Osteocyte (in vitro differentiated cells): Measurements from ENCODE around the gene ERAS. TPM values are rescaled to one million over a fixed set of nuclear protein-coding genes. Genes with fewer than 3 reads are reported as not detected.
"Not testable (repeated sequence)": the region's sequence is repeated elsewhere in the genome, so short reads cannot be mapped to it uniquely, and the experiment has no call there.

Experiments used
- DNase-seq: peaks from one replicate; pipeline ENCODE4 v3.0.0; 2021; ENCODE audit warnings: mixed read lengths; ENCODE audit not compliant: unreplicated experiment; ENCODE audit errors: extremely low spot score
- H3K27ac Mint-ChIP-seq: one replicate; pipeline ENCODE4 v1.8.0; 2021; ENCODE audit warnings: mild to moderate bottlenecking, mixed read lengths; ENCODE audit not compliant: unreplicated experiment
- H3K27me3 Mint-ChIP-seq: one replicate; pipeline ENCODE4 v1.8.0; 2021; ENCODE audit warnings: mixed read lengths; ENCODE audit not compliant: unreplicated experiment
- H3K36me3 Mint-ChIP-seq: one replicate; pipeline ENCODE4 v1.8.0; 2021; ENCODE audit warnings: mixed read lengths; ENCODE audit not compliant: unreplicated experiment
- H3K4me1 Mint-ChIP-seq: one replicate; pipeline ENCODE4 v1.8.0; 2021; ENCODE audit warnings: mixed read lengths; ENCODE audit not compliant: unreplicated experiment
- H3K4me3 Mint-ChIP-seq: one replicate; pipeline ENCODE4 v1.8.0; 2021; ENCODE audit warnings: mild to moderate bottlenecking, moderate library complexity, mixed read lengths; ENCODE audit not compliant: unreplicated experiment
- H3K9me3 Mint-ChIP-seq: one replicate; pipeline ENCODE4 v1.8.0; 2021; ENCODE audit warnings: mixed read lengths; ENCODE audit not compliant: unreplicated experiment
- CTCF ChIP-seq: fragments of 200-600 bp; sonication (generic); IDR thresholded peaks from 2 replicates; pipeline ENCODE4 v1.5.0; 2021; ENCODE audit warnings: antibody characterized with exemption, mild to moderate bottlenecking, moderate library complexity
- total RNA-seq: library from RNA; stranded (reverse); gene quantifications from 2 replicates; pipeline ENCODE4 v1.2.1, GENCODE V29; 2021

The ERAS gene
- total RNA-seq, 1 donor from 2014 or later: not detected

- DNase-seq: no peak
- Mint-ChIP-seq H3K4me3 (no peak overlapping the region), H3K9me3 (peaks cover 6% of the 10 kb centered on the region), H3K4me1 (no peaks in the 10 kb centered on the region), H3K36me3 (no peaks in the 10 kb centered on the region), H3K27ac (no peak overlapping the region), H3K27me3 (peaks cover 4% of the 10 kb centered on the region)
- no peak for TF ChIP-seq CTCF
These were observed 22.5 kb downstream of the ERAS start for GRCh38 chrX:48848847-48849246.

GRCh38 chrX:48852857-48853256 is 26.5 kb downstream of the ERAS start:
- Mint-ChIP-seq H3K27ac (no peak overlapping the region), H3K4me3 (no peak overlapping the region), H3K4me1 (no peaks in the 10 kb centered on the region), H3K9me3 (peaks cover 11% of the 10 kb centered on the region), H3K27me3 (peaks cover 19% of the 10 kb centered on the region), H3K36me3 (no peaks in the 10 kb centered on the region)
- no peak for DNase-seq
- no peak for TF ChIP-seq CTCF

- H3K4me3 Mint-ChIP-seq, H3K4me1 Mint-ChIP-seq, H3K36me3 Mint-ChIP-seq, H3K27ac Mint-ChIP-seq, DNase-seq: not testable (repeated sequence)
- Mint-ChIP-seq H3K9me3 (peaks cover 11% of the 10 kb centered on the region), H3K27me3 (peaks cover 19% of the 10 kb centered on the region)
These were observed 27.2 kb downstream of the ERAS start for GRCh38 chrX:48853494-48853893.

- not testable (repeated sequence) for H3K36me3 Mint-ChIP-seq, H3K4me1 Mint-ChIP-seq, H3K27ac Mint-ChIP-seq, DNase-seq, H3K4me3 Mint-ChIP-seq
- H3K9me3 Mint-ChIP-seq: peaks cover 11% of the 10 kb centered on the region
- peaks cover 15% of the 10 kb centered on the region for H3K27me3 Mint-ChIP-seq
These were observed 27.9 kb downstream of the ERAS start for GRCh38 chrX:48854121-48854804.

- no peaks in the 10 kb centered on the region for H3K36me3 Mint-ChIP-seq
- no peak for DNase-seq
- peak; percentile 29 for TF ChIP-seq CTCF
- peaks cover 11% of the 10 kb centered on the region for H3K9me3 Mint-ChIP-seq
- no peaks in the 10 kb centered on the region for H3K4me1 Mint-ChIP-seq
- peaks cover 15% of the 10 kb centered on the region for H3K27me3 Mint-ChIP-seq
- H3K27ac Mint-ChIP-seq: no peak overlapping the region
- H3K4me3 Mint-ChIP-seq: no peak overlapping the region
These were observed 28.6 kb downstream of the ERAS start for GRCh38 chrX:48854898-48855297.

- no peak for TF ChIP-seq CTCF
- H3K9me3 Mint-ChIP-seq: peaks cover 8% of the 10 kb centered on the region
- no peak overlapping the region for H3K4me3 Mint-ChIP-seq
These were observed 37.9 kb downstream of the ERAS start for GRCh38 chrX:48864210-48864609.

GRCh38 chrX:48872017-48872416 is 45.7 kb downstream of the ERAS start:
- DNase-seq, H3K27ac Mint-ChIP-seq, H3K9me3 Mint-ChIP-seq: not testable (repeated sequence)

More at GRCh38 chrX:48864210-48864609, 37.9 kb downstream of the ERAS start:
- no peaks in the 10 kb centered on the region for H3K36me3 Mint-ChIP-seq
- H3K27me3 Mint-ChIP-seq: peaks cover 5% of the 10 kb centered on the region
- no peak overlapping the region for H3K27ac Mint-ChIP-seq
- no peak for DNase-seq
- peaks cover 2% of the 10 kb centered on the region for H3K4me1 Mint-ChIP-seq

GRCh38 chrX:48876944-48877343 is 50.6 kb downstream of the ERAS start:
- not testable (repeated sequence) for DNase-seq, H3K4me3 Mint-ChIP-seq, H3K9me3 Mint-ChIP-seq, H3K36me3 Mint-ChIP-seq, H3K4me1 Mint-ChIP-seq, H3K27ac Mint-ChIP-seq
- H3K27me3 Mint-ChIP-seq: peaks cover 17% of the 10 kb centered on the region

More at GRCh38 chrX:48872017-48872416, 45.7 kb downstream of the ERAS start:
- not testable (repeated sequence) for H3K4me3 Mint-ChIP-seq, H3K4me1 Mint-ChIP-seq, H3K36me3 Mint-ChIP-seq
- peaks cover 12% of the 10 kb centered on the region for H3K27me3 Mint-ChIP-seq
